ENCODE measurements around the gene EMILIN1.

EMILIN1 gene

GRCh38 chr2:27080140-27080469 is 1.7 kb downstream of the EMILIN1 start:
- DNase-seq (ENCODE audit: low read depth) = no peak

- no peak for DNase-seq (ENCODE audit: low read depth)
Measured at GRCh38 chr2:27080603-27080936, 2.2 kb downstream of the EMILIN1 start.

- no peak for DNase-seq (ENCODE audit: low read depth)
Measured at GRCh38 chr2:27081984-27082772, 3.8 kb downstream of the EMILIN1 start.

GRCh38 chr2:27082773-27083409 is 4.5 kb downstream of the EMILIN1 start:
- DNase-seq (ENCODE audit: low read depth) = no peak

GRCh38 chr2:27083410-27084296 is 5.2 kb downstream of the EMILIN1 start:
- DNase-seq (ENCODE audit: low read depth) = no peak

GRCh38 chr2:27084297-27085061 is 6.1 kb downstream of the EMILIN1 start:
- no peak for DNase-seq (ENCODE audit: low read depth)

- DNase-seq (ENCODE audit: low read depth) = no peak
Measured at GRCh38 chr2:27085062-27085672, 6.8 kb downstream of the EMILIN1 start.

GRCh38 chr2:27085673-27086089 is 7.3 kb downstream of the EMILIN1 start:
- no peak for DNase-seq (ENCODE audit: low read depth)

GRCh38 chr2:27086090-27086723 is 7.8 kb downstream of the EMILIN1 start:
- peak; percentile 91 for DNase-seq (ENCODE audit: low read depth)

- no peak for DNase-seq (ENCODE audit: low read depth)
Measured at GRCh38 chr2:27086724-27087593, 8.5 kb downstream of the EMILIN1 start, which contains the start of gene KHK. KHK (plus strand) TSS chr2:27086772; CDS start chr2:27087260, 488 bp downstream.

- DNase-seq (ENCODE audit: low read depth) = no peak
Measured at GRCh38 chr2:27087823-27088410, 9.5 kb downstream of the EMILIN1 start.

- no peak for DNase-seq (ENCODE audit: low read depth)
Measured at GRCh38 chr2:27088634-27089033, 10.2 kb downstream of the EMILIN1 start.

GRCh38 chr2:27089111-27089954 is 10.9 kb downstream of the EMILIN1 start:
- DNase-seq (ENCODE audit: low read depth) = no peak

- DNase-seq (ENCODE audit: low read depth) = no peak
Measured at GRCh38 chr2:27091746-27092695, 13.6 kb downstream of the EMILIN1 start.

- no peak for DNase-seq (ENCODE audit: low read depth)
Measured at GRCh38 chr2:27092696-27093429, 14.4 kb downstream of the EMILIN1 start.

- no peak for DNase-seq (ENCODE audit: low read depth)
Measured at GRCh38 chr2:27093430-27094352, 15.3 kb downstream of the EMILIN1 start.

Data from T-helper 22 cell (primary cell).